Measurements from ENCODE around the gene COL9A3. TPM values are rescaled to one million over a fixed set of nuclear protein-coding genes. Genes with fewer than 3 reads are reported as not detected.

The COL9A3 gene
- 46.6 TPM for total RNA-seq (2021; ENCODE audit: unreplicated experiment)
- 53.7 TPM for polyA plus RNA-seq (2012; ENCODE audit: insufficient read length)
- percentile 47 among the genes with signal in this experiment for Bru-seq, nascent RNA
- BruChase-seq, experiment 1, labeled RNA remaining after a 2-hour chase: percentile 51 among the genes with signal in this experiment
- percentile 53 among the genes with signal in this experiment for BruChase-seq, experiment 2, labeled RNA remaining after a 6-hour chase
- long read RNA-seq, transcript COL9A3-215 (32 exons, 2,497 nt): major isoform, 40 of 120 reads
- long read RNA-seq, partial matches to known transcripts: 71 of 120 reads
- long read RNA-seq, other reads (novel, unspliced or antisense): 6 of 120 reads

DNA sequence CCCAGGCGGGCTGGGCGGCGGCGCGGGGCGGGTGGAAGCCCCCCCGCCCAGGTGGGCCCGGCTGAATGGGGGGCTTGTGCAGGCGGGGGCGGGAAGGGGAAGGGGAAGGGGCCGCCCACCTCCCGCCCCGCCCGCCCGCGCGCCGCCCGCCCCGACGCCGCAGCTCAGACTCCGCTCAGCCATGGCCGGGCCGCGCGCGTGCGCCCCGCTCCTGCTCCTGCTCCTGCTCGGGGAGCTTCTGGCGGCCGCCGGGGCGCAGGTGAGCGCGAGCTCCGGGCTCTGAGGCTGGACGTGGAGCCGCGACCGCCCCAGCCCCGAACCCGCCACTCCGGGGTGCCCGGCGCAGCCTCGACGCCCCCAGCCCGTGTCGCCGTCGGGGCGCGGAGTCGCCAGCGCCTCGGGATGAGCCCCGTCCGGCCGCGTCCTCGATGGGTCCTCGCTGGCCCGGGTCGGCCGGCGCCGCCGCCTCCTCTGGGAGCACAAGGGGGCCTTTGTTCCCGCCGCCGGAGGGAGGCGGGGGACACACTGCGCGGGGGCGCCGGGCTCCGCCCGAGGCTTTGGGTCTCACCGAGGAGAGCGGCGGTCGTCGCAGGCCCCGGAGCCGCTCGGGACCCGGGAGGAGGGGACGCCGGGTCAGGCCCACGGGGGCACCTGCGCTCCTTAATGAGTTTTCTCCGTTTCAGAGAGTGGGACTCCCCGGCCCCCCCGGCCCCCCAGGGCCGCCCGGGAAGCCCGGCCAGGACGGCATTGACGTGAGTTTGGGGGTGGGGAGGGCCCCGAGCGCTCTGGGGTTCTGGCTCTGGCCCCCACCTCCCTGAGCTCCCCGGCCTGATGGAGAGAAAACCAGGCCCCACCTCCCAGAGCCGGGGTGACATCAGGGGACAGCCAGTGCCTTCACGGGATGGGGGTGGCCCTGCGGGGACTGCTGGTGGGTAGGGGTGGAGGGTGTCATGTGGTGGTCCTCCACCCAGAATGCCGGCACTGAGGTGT, at the start of gene COL9A3:
Gene COL9A3 (plus strand): TSS at position 167 of the 990 bp plus-strand sequence. CDS start 15 bp downstream, at position 182.
- no peaks in the 10 kb centered on the region for H3K27me3 ChIP-seq (ENCODE audit: control insufficient read depth, insufficient read depth, low read length)
- ChIA-PET CTCF (no interaction called here), POLR2A (no interaction called here)
- no TSS peak for BruUV-seq (replicated peaks)
- H3K27ac ChIP-seq (ENCODE audit: low read length): peak within 1 kb of the TSS; percentile 79
- TF ChIP-seq POLR2AphosphoS5 (IDR thresholded peaks at IDR 0.05; ENCODE audit: low read depth, low read length) (no peak), SIN3A (IDR thresholded peaks at IDR 0.05; ENCODE audit: borderline replicate concordance, insufficient read depth, low read depth, low read length) (no peak), TCF7L2 (IDR thresholded peaks at IDR 0.05; ENCODE audit: low read depth, low read length) (0 out of 2 replicates have a peak, but pooled peaks have one; percentile 51), REST (IDR thresholded peaks at IDR 0.05; ENCODE audit: insufficient read depth in 1 of 2, low read depth in 2 of 2, low read length in 1 of 2) (no peak)
- TF ChIP-seq, protein P1, sequence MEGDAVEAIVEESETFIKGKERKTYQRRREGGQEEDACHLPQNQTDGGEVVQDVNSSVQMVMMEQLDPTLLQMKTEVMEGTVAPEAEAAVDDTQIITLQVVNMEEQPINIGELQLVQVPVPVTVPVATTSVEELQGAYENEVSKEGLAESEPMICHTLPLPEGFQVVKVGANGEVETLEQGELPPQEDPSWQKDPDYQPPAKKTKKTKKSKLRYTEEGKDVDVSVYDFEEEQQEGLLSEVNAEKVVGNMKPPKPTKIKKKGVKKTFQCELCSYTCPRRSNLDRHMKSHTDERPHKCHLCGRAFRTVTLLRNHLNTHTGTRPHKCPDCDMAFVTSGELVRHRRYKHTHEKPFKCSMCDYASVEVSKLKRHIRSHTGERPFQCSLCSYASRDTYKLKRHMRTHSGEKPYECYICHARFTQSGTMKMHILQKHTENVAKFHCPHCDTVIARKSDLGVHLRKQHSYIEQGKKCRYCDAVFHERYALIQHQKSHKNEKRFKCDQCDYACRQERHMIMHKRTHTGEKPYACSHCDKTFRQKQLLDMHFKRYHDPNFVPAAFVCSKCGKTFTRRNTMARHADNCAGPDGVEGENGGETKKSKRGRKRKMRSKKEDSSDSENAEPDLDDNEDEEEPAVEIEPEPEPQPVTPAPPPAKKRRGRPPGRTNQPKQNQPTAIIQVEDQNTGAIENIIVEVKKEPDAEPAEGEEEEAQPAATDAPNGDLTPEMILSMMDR (IDR thresholded peaks at IDR 0.05): no peak
- no peaks in the 10 kb centered on the region for H3K36me3 ChIP-seq (ENCODE audit: control insufficient read depth, insufficient read depth, low read length)
- no peak for DNase-seq (ENCODE audit: low read depth, low spot score)
- peak; percentile 21; the same call in 1 of the 2 replicates for ATAC-seq
- in situ Hi-C loops (cut with HindIII; ENCODE audit: low pct_unique_long_range_greater_than_20kb, low sequenced_read_pairs) (no loop called here), intact Hi-C loops (cut with micrococcal nuclease; ENCODE audit: unreplicated experiment) (no loop called here)
- peak within 1 kb of the TSS; percentile 27 to 46 for H3K4me3 ChIP-seq (ENCODE audit: low read depth in 2 of 2, low read length in 2 of 2)
- no peaks in the 10 kb centered on the region for H3K9me3 ChIP-seq (ENCODE audit: control insufficient read depth, insufficient read depth, low read depth, low read length)
- peaks cover 79% of the 10 kb centered on the region for H3K4me1 ChIP-seq (ENCODE audit: control insufficient read depth, insufficient read depth, low read length)

- BruUV-seq (replicated peaks): no TSS peak
- Histone ChIP-seq H3K4me1 (ENCODE audit: control insufficient read depth, insufficient read depth, low read length) (no peaks in the 10 kb centered on the region; the same call in 1 of the 2 replicates), H3K27ac (ENCODE audit: low read length) (no peak overlapping the region), H3K9me3 (ENCODE audit: control insufficient read depth, insufficient read depth, low read depth, low read length) (no peaks in the 10 kb centered on the region), H3K27me3 (ENCODE audit: control insufficient read depth, insufficient read depth, low read length) (no peaks in the 10 kb centered on the region), H3K36me3 (ENCODE audit: control insufficient read depth, insufficient read depth, low read length) (no peaks in the 10 kb centered on the region), H3K4me3 (ENCODE audit: low read depth in 2 of 2, low read length in 2 of 2) (no peak overlapping the region)
- intact Hi-C loops (cut with micrococcal nuclease; ENCODE audit: unreplicated experiment): no loop called here
- TF ChIP-seq REST (IDR thresholded peaks at IDR 0.05; ENCODE audit: insufficient read depth in 1 of 2, low read depth in 2 of 2, low read length in 1 of 2) (no peak), SIN3A (IDR thresholded peaks at IDR 0.05; ENCODE audit: borderline replicate concordance, insufficient read depth, low read depth, low read length) (no peak), POLR2AphosphoS5 (IDR thresholded peaks at IDR 0.05; ENCODE audit: low read depth, low read length) (no peak), TCF7L2 (IDR thresholded peaks at IDR 0.05; ENCODE audit: low read depth, low read length) (no peak)
- TF ChIP-seq, protein P1 (IDR thresholded peaks at IDR 0.05): no peak
- ChIA-PET CTCF (no interaction called here), POLR2A (no interaction called here)
- in situ Hi-C loops (cut with HindIII; ENCODE audit: low pct_unique_long_range_greater_than_20kb, low sequenced_read_pairs): no loop called here
- DNase-seq (ENCODE audit: low read depth, low spot score) (no peak), ATAC-seq (no peak)
Measured at GRCh38 chr20:62768234-62768546, 48.7 kb upstream of the COL9A3 start.
